GM21390 (cell line): ENCODE results near the gene NUP210.

ENCODE experiments used
- ATAC-seq: cut with Tn5 transposase; IDR thresholded peaks from one replicate; pipeline ENCODE4 v1.9.1; 2021; ENCODE audit not compliant: unreplicated experiment

Gene NUP210

DNA sequence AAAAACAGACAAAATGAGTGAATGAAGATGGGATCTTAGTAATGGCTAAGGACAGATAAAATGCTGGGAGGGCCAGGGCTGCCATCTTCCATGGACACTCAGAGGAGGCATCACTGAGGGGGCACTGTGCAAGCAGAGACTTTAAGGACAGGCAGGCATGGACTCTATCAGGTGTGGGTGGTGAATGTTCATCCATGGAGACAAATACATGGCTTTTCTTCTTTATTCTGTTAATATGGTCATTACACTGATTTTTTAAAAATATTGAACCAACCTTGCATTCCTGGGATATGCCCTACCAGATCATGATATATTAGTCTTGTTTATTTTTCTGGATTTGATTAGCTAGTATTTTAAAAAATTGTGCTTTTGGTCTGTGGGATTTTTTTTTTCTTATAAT lies 12.2 kb downstream of the NUP210 start:
- ATAC-seq: no peak

- no peak for ATAC-seq
Measured at GRCh38 chr3:13407475-13407874, 12.6 kb downstream of the NUP210 start.

DNA sequence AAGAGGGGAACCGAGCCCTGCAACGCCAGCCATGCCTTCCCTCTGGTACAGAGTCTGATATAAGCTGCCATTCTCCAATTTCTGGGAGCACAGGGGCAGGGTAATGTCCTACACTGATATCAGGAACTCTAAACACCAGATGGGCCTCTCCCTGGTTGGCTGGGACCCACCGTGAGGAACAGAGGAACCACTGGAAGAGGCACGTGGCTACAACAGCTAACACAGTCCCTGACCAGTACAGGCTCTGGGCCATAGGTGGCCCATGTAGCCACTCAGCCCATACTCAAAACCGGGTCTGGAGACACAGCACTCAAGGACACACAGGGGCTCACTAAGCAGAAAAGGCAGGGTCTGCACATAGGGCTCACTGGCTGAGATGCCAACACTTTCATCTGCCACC lies 13.9 kb downstream of the NUP210 start:
- ATAC-seq: no peak

DNA sequence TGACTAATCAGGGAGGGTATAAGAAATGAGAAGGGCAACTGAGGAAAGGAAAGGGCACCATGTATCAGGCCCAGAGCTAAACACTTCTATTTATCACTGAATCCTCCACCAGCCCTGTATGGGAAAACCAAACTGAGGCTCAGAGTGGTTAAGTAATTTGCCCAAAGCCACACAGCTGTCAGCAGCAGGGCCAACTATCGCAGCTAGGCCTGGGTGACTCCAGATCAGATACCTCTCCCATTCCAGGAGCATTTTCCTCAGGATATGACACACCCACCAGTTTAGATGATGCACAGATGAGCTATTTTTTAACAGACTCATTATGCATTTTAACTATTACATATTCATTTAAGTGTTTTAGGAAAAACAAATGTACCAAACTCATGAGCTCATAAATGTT lies 14.5 kb downstream of the NUP210 start:
- ATAC-seq: no peak

DNA sequence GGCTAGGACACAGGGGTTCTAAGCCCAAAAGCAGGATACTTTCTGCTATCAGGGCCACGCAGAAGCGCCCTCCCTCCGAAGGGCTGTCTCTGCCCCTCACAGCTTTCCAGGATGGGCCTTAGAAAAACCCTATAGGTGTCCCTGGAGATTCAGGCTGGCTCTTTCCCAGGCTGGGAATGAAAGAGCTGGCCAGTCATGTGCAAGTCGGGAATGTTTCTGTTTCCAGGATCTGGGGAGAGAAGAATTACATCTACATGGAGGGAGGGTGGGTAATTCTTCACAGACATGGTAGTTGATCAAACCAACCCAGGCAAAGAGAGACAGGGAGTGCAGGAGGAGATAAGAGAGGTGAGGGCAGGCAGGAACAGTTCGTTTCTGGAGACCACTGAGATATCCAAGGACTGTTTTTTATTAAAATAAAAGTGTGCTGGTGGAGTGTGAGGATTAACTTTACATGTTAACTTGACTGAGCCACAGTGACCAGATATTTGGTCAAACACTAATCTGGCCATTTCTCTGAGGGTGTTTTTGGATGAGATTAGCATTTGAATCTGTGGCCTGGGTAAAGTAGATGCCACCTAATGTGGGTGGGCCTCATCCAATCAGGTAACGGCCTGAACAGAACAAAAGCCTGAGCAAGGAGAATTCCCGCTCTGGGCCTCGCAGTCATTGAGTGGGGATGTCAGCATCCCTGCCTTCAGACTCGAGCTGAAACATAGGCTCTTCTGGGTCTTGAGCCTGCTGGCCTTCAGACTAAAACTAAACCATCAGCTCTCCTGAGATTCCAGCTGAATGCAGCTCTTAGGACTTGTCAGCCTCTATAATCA lies 15.3 kb downstream of the NUP210 start:
- ATAC-seq: no peak

DNA sequence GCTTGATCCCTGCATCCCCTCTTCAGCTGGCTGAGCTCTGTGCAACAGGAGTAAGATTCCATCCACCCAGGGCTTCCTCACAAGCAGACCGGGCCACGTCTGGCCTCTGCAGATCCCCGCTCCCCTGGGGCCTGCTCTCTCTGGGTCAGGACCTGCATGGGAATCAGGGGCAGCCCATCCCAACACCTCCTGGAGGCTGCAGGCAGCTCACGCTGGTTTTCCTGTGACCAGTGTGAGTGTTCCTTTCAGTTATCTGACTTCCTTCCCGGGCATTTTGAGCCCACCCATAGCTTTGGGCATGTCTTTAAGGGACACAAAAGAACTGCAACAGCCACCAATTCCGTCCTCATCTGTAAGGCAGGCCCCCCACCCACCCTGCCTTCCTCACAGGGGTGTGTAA lies 16.3 kb downstream of the NUP210 start:
- ATAC-seq: no peak

DNA sequence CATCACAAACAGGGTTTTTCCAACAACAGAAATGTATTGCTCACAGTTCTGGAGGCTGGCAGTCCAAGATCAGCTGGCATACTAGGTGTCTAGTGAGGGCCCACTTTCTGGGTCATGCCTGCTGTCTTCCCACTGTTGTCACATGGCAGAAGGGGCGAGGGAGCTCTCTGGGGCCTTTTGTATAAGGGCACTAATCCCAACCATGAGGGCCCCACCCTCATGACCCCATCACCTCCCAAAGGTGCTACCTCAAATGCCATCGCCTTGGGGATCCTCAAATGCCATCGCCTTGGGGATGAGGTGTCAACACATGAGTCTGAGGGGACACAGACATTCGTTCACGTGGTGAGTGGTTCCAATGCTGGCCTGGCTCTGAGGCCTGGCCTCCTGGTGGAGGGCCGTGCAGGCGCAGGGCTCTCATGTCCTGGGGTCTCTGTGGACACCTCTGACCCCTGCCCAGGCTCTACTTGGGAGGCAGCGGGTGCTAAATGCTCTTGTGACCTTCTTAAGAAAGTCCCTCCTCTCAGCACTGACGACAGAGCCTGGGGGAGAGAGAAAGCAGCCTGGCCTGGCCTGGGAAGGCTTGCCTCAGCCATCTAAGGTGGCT lies 16.8 kb downstream of the NUP210 start:
- no peak for ATAC-seq

- ATAC-seq: no peak
Measured at GRCh38 chr3:13401149-13401548, 19.0 kb downstream of the NUP210 start.

DNA sequence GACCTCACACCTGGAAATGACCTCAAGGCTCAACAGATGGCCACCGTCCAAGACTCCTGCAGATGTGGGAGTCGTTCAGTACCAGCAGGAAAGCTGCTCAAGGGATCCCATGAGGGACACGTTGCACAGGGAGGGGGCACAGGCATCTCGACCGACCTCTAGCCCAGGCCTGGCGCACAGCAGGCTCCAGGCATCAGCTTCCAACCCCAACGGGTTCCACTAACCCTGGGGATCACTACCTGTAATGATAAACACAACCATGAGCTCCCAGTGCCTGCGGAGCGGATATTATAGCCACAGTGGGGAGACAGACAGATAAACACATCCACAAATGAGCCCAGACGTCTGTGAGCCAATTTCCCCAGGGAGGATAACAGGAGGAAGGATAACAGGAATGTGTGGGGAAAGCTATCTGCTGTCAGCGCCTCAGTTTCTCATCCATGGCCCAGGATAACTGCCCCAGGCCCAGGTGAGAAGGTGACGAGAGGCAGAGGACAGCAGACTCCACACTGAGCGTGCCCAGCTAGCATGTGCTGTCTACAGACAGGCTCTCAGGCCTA lies 19.9 kb downstream of the NUP210 start:
- no peak for ATAC-seq

- no peak for ATAC-seq
Measured at GRCh38 chr3:13399603-13400002, 20.5 kb downstream of the NUP210 start.

DNA sequence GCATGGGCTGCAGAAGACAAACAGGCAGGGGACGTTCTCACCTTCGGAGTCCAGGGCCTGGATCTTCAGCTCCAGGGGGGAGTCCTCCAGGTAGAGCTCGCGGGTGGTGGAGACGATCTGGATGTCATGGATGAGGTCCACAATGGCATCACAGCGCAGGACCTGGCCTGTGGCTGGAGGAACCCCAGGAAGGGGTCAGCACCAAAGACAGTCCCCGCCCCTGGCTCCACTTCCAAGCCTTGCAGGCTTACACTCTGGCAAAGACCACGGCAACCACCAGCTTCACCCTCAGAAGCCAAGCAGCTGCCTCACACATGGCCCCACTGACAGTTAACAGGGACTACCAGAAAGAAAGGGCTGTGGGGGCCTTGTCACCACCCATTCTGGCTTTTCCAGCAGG lies 22.8 kb downstream of the NUP210 start:
- no peak for ATAC-seq

- ATAC-seq: no peak
Measured at GRCh38 chr3:13394363-13394762, 25.8 kb downstream of the NUP210 start.

DNA sequence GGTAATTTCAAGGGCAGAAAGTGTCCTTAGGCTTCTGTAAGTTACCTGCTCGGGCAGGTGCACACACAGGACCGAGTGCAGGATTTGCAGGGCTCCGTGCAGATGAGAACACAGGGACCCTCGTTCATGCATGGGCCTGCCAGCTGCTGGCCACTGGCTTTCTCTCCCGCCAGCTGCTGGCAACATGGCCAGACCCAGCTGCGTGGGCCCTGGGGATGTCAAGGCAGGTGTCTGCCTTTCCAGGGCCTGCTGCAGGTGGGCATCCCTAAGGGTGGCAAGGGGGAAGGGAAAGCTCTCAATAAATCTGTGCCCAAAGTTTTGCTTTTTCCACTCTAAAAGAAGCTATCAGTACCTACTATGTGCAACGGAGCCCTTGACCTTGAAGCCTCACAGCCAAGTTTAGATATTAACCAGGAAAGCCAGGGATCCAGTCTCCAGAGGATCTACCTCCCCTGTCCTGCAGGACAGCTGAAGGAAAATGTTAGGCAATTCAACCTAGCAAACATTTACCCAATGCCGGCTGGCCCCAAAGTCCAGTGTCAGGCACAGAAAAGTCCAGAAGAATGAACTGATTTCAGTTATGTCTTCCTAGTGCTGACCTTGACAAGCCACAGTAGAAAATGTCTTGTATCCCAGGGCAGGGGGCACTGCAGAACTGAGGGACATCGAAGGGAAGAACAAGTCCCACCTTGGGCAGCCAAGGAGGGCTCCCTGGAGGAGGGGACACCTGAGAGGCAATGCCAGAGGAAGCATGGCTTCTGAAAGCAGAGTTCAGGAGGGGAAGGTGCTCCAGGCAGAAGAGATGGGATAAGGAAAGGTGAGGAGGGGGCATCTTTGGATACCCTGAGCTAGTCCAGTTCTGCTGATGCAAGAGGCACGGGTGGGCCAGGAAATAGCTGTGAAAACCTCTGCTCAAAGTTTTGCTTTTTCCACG lies 26.4 kb downstream of the NUP210 start:
- no peak for ATAC-seq

- no peak for ATAC-seq
Measured at GRCh38 chr3:13391308-13391707, 28.8 kb downstream of the NUP210 start.

GRCh38 chr3:13389378-13389777 lies 30.7 kb downstream of the NUP210 start:
- no peak for ATAC-seq

GRCh38 chr3:13388816-13389215 lies 31.3 kb downstream of the NUP210 start:
- no peak for ATAC-seq

- no peak for ATAC-seq
Measured at GRCh38 chr3:13385373-13385965, 34.7 kb downstream of the NUP210 start.

DNA sequence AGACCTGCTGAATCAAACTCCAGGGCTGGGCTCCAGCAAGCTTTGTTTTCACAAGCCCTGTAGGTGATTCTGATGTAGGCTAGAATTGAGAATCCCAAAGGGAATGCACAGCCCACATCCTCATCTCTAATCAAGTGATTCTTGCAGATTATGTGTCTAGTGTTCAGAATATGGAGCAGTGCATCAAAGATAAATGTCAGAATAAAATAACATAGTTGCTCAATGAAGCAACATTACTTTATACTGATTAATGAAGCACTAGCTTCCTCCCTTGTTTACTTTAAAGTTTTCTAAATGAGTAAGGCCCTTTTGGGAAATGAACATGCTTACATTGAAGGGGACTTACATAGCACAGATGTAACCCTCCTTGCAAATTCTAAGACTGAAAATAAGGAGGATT lies 39.2 kb downstream of the NUP210 start:
- no peak for ATAC-seq

- no peak for ATAC-seq
Measured at GRCh38 chr3:13379201-13379830, 40.8 kb downstream of the NUP210 start.

GRCh38 chr3:13378155-13378554 lies 42.0 kb downstream of the NUP210 start:
- peak; percentile 80 for ATAC-seq
